ENCODE data around the gene TIGD6.
A peak's percentile ranks its signal among the peaks of the same experiment; 100 is the strongest.

The TIGD6 gene

GRCh38 chr5:149966946-149967345 is 33.5 kb downstream of the TIGD6 start:
- CTCF ChIA-PET: interaction anchor here (0.6 to 1.1 kb wide), 3 partner anchors 114 to 191 kb away, joined by 3 to 9 read pairs (median 4); no protein-coding TSS in a partner anchor
- DNase-seq (ENCODE audit: low spot score): no peak
- H3K27ac ChIP-seq: no peak overlapping the region
- POLR2A ChIA-PET (ENCODE audit: low non-redundant PET): no interaction called here
- no peak for TF ChIP-seq CTCF (conservative IDR thresholded peaks at IDR 0.05; ENCODE audit: low read depth)

DNA sequence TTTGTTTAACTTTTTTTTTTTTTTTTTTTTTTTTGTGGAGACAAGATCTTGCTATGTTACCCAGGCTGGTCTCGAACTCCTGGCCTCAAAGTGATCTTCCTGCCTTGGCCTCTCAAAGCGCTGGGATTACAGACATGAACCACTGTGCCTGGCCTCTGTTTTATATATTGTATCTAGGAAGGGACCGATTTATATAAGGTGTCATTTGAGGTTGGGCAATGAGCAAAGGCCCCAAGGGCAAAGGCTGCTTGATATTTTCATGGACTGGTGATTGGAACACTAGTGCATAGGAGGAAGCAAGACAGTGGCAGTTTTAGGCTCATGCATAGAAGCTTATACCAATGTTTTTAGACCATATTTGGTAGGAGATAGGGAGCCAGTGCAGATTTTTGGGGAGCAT is 36.7 kb downstream of the TIGD6 start:
- H3K27ac ChIP-seq: no peak overlapping the region
- CTCF ChIA-PET: interaction anchor here (1.8 to 5.4 kb wide), 2 partner anchors 111 to 126 kb away, joined by 7 to 48 read pairs; no protein-coding TSS in a partner anchor
- DNase-seq (ENCODE audit: low spot score): no peak
- no peak for TF ChIP-seq CTCF (conservative IDR thresholded peaks at IDR 0.05; ENCODE audit: low read depth)
- POLR2A ChIA-PET (ENCODE audit: low non-redundant PET): no interaction called here

DNA sequence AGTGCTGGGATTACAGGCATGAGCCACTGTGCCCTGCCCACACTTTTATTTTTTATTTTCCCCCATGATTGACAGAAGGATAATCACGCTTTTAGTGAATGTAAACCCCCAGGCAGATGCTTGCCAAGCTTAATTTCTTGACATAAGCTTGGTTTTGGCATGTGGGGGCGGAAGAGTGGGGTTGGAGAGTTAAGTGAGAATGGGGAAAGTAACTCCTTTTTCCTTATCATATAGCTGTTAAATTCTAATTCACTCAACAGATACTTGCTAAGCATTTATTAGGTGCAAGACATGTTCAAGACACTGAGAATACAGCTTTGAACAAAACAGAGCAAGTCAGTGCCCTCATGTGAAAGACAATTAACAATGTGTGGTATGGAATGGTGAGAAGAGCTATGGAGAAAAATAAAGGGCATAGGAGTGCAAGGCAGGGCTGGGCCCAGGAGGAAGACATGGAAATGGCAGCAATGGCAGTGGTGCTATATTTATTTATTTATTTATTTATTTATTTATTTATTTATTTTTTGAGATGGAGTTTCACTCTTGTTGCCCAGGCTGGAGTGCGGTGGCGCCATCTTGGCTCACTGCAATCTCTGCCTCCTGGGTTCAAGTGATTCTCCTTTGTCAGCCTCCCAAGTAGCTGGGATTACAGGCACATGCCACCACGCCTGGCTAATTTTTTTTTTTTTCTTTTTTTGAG is 37.7 kb downstream of the TIGD6 start:
- TF ChIP-seq CTCF (conservative IDR thresholded peaks at IDR 0.05; ENCODE audit: low read depth): no peak
- no peak overlapping the region for H3K27ac ChIP-seq
- CTCF ChIA-PET: interaction anchor here (0.6 to 5.4 kb wide), 11 partner anchors 10 to 297 kb away, joined by 3 to 55 read pairs (median 5); no protein-coding TSS in a partner anchor
- no peak for DNase-seq (ENCODE audit: low spot score)
- POLR2A ChIA-PET (ENCODE audit: low non-redundant PET): interaction anchor here (0.6 kb wide), 1 partner anchor 92 kb away, joined by 8 read pairs; no protein-coding TSS in a partner anchor

DNA sequence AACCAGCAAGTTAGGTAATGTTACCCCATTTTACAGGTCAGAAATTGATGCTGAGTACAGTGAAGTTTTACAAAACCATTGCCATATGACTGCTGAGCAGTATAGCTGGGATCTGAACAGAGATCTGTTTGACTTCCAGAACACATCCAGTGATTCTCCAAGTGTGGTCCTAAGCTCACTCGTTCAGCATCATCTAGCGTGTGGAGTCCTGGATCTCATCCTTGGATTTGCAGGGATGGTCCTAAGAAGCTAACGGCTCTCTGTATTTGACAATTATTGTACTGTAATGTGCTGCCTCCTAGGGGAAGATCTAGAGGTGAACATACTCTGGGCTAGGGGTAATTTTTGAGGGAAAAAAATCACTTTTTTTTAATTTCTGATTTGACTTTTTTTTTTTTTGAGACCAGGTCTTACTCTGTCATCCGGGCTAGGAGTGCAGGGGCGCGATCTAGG is 38.5 kb downstream of the TIGD6 start:
- H3K27ac ChIP-seq: no peak overlapping the region
- TF ChIP-seq CTCF (conservative IDR thresholded peaks at IDR 0.05; ENCODE audit: low read depth): peak; percentile 77
- POLR2A ChIA-PET (ENCODE audit: low non-redundant PET): no interaction called here
- CTCF ChIA-PET: interaction anchor here (0.6 to 5.4 kb wide), 15 partner anchors 10 to 439 kb away, joined by 3 to 55 read pairs (median 5); no protein-coding TSS in a partner anchor
- DNase-seq (ENCODE audit: low spot score): peak; percentile 70

- TF ChIP-seq CTCF (conservative IDR thresholded peaks at IDR 0.05; ENCODE audit: low read depth): no peak
- ChIA-PET POLR2A (ENCODE audit: low non-redundant PET) (interaction anchor here (0.6 to 0.8 kb wide), 2 partner anchors 25 to 132 kb away, joined by 3 read pairs; no protein-coding TSS in a partner anchor), CTCF (interaction anchor here (0.6 to 5.4 kb wide), 8 partner anchors 14 to 127 kb away, joined by 3 to 55 read pairs (median 10); no protein-coding TSS in a partner anchor)
- peak overlapping the region; percentile 90 for H3K27ac ChIP-seq
- DNase-seq (ENCODE audit: low spot score): no peak
These were observed 39.2 kb downstream of the TIGD6 start for GRCh38 chr5:149961186-149961685.

All from RWPE1 (cell line).